ENCODE data around the gene SVOP.
A peak's percentile ranks its signal among the peaks of the same experiment; 100 is the strongest.
"Not testable (repeated sequence)": the region's sequence is repeated elsewhere in the genome, so short reads cannot be mapped to it uniquely, and the experiment has no call there.

Gene SVOP, protein sequence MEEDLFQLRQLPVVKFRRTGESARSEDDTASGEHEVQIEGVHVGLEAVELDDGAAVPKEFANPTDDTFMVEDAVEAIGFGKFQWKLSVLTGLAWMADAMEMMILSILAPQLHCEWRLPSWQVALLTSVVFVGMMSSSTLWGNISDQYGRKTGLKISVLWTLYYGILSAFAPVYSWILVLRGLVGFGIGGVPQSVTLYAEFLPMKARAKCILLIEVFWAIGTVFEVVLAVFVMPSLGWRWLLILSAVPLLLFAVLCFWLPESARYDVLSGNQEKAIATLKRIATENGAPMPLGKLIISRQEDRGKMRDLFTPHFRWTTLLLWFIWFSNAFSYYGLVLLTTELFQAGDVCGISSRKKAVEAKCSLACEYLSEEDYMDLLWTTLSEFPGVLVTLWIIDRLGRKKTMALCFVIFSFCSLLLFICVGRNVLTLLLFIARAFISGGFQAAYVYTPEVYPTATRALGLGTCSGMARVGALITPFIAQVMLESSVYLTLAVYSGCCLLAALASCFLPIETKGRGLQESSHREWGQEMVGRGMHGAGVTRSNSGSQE

DNA sequence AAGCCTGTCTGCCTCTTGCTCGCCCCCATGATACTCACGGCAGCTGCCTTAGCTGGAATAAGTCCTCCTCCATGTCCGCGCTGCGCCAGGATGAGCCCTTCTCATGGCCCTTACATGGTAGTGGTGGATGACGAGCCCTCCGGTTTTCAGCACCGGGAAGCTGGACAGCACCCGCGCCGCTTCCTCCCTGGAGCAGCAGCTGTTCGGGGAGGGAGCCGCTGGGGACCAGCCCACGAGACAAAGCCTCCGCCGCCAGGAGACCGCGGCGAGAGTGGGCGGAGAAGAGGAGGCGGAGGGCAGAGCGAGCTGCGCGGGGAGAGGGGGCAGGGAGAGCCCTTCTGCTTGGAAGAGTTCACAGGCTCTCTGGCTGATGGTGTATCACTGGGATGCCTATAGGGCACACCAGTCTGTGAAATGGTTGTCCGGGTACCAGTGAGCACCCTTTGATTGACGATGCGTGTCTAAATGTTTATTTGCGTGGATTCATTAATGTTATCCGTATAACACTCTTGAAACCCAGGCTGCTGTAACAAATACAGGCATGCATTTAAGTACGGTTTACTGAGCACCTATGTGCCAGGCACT, at the start of gene SVOP:
Gene SVOP, minus strand, starts transcription at position 273 of the 585 bp plus-strand sequence. Its CDS starts 200 bp downstream, at position 73.
- peak; percentile 76 for DNase-seq

DNA sequence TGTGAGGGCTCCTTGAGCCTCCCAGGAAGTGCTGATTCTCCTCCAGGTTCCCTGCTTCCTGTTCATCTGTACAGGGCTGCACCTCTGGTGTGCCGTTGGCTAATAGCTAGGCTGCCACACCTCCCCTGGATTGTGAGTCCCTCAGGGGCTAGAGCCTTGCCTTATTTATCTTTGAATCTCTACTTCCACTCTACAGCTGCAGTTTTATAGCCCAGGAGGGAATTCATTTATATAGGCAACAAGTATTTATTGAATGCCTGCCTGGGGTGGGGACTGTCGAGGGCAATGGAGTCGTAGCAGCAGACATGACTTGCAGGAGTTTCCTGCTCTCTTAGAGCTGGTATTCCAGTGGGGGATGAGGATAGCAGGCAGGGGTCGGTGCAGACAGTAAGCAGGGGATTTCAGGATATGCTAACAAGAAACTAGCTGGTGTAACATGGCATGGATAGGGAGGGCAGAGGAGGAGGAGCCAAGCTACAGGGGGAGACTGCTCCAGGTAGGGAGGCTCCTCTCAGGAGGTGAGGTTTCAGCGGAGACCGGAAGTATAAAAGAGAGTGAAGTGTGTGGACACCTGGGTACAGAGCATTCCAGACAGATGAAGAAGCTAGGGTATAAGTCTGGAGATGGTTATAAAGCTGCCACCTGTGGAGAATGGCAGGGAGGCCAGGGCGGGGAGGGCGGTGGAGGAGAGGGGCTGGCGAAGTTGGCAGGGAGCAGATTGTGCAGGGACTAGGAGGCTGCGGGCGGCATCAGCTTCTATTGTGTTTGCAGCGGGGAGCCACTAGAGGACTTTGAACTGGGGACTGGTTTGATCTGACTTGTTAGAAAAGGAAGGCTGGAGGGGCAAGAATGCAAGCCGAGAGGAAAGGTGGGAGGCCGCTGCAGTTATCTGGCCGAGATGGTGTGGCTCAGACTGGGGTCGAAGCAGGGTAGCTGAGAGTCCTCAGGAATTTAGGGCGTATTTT, 48.7 kb upstream of the SVOP start:
- no peak for DNase-seq

DNA sequence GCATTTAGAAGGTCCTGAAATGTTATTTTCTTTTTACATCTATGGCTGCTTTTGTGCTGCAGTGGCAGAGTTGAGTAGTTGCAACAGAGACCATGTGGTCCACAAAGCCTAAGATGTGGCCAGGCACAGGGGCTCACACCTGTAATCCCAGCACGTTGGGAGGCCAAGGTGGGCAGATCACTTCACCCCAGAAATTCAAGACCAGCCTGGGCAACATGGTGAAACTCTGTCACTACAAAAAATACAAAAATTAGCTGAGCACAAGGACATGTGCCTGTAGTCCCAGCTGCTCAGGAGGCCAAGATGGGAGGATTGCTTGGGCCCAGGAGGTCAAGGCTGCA, 45.0 kb upstream of the SVOP start:
- no peak for DNase-seq

DNA sequence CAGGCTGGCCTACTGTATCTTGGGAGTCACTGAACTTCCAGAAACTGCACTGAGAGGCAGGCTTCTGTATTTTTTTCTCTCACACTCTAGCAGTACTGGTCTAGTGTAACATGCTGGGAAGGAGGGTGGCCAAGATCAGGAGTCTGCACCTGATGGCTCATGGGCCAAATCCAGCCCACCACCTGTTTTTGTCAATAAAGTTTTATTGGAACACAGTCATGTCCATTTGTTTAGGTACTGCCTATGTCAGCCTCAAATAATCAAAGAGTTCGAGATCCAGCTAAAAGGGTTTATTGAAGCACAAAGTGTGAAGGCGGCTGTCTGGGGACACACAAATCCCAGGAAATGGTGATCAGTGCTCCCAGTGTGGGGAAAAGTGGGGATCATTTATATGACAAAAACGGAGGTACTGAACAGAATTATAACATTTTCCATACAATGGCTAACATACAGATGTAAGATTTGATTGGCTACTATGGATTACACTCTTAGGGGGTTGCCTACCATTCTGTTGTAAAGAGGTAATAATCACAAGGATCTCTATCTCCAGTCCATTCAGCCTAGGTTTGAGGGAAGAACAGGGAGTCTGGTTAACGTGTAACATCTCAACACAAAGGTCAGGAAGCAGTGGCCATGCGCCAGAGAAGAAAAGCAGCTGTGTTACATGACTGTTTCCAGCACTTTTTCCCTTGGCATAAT, 44.4 kb upstream of the SVOP start:
- DNase-seq: no peak

DNA sequence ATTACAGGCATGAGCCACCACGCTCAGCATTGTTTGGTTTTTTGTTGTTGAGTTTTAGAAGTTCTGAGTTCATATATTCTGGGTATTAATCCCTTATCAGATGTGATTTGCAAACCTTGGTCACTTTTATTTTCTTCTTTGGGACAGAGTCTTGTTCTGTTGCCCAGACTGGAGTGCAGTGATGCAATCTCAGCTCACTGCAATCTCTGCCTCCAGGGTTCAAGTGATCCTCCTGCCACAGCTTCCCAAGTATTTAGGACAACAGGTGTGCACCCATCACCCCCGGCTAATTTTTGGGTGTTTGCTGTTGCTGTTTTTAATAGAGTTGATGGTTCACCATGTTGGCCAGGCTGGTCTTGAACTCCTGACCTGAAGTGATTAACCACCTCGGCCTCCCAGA, 43.3 kb upstream of the SVOP start:
- DNase-seq: no peak

DNA sequence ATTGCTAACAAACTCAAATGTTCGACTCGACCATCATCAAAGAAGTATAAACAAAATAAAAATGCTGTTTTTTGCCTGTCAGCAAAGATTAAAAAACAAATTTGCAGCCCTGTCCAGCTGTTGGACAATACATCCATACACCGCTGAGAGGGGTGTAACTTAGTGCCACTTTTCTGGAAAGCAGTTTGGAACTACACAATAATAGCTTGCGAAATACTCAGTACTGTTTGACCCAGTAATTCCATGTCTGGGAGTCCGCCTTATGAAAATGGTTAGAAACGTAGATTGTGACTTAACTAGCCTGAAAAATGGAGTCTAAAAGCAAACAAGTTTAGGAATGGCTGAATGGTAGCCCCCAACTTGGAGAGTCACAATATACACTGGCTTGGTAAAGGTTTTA, 37.9 kb upstream of the SVOP start:
- no peak for DNase-seq

DNA sequence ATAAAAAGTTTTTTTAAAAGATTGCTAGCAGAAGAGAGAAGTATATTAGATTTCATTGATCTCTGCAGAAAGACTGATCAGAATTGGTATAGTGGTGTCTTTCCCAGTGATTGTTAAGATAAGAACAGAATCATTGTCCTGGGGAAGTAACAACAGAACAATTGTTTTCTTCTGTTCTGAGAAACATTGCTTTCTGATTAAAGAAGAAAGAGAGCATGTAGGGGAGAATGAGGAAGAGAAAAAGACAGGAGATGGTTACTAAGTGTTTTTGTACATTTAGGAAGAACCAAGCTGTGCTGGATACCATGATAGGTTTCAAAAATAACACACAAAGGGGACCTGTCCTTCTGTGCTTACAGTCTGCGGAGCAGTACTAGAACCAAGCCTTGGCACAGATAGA, 36.5 kb upstream of the SVOP start:
- DNase-seq: no peak

DNA sequence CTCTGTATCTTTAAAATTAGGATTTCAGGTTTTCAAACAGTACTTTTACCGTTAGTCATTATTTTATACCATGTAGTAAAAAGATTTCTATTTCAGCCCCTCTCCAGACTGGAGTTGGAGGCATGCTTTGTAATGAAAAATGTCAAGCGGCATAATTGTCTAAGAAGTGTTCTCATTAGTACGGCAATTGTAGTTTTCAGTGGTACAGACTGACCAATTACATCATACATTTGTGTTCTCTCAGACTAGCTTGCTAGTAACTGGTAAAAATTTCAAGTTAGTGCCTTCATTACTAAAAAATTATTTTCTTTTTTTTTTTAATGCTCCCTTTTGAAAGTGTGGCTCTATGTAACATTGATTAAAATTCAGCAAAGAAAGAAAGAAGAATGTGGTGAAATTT, 36.0 kb upstream of the SVOP start:
- no peak for DNase-seq

DNA sequence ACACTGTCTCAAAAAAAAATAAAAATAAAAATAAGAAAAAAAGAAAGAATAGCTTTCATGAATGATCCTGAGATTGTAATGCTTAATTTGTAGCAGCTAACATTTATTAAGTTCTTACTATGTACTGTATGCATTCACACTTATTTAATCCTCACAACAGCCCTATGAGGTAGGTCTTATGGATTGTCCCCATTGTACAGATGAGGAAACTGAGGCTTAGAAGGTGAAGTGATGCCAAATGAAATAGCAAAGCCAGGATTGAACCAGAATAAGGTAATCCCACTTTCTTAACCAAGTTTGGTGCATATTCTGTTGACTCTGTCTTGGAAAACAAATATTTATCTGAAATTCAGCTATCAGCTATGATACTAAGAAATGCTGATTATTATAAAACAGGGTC, 33.7 kb upstream of the SVOP start:
- DNase-seq: no peak

DNA sequence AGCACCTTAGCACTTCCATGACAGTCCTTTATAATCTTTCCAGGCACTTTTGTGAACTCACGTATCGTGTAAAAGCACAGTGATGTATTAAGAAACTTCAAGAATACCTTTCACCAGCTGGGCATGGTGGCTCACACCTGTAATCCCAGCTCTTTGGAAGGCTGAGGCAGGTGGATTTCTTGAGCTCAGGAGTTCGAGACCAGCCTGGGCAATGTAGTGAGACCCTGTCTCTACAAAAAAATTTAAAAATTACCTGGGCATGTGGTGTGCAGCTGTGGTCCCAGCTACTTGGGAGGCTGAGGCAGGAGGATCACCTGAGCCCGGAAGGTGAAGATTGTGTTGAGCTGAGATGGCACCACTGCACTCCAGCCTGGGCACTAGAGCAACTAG, 33.3 kb upstream of the SVOP start:
- not testable (repeated sequence) for DNase-seq

DNA sequence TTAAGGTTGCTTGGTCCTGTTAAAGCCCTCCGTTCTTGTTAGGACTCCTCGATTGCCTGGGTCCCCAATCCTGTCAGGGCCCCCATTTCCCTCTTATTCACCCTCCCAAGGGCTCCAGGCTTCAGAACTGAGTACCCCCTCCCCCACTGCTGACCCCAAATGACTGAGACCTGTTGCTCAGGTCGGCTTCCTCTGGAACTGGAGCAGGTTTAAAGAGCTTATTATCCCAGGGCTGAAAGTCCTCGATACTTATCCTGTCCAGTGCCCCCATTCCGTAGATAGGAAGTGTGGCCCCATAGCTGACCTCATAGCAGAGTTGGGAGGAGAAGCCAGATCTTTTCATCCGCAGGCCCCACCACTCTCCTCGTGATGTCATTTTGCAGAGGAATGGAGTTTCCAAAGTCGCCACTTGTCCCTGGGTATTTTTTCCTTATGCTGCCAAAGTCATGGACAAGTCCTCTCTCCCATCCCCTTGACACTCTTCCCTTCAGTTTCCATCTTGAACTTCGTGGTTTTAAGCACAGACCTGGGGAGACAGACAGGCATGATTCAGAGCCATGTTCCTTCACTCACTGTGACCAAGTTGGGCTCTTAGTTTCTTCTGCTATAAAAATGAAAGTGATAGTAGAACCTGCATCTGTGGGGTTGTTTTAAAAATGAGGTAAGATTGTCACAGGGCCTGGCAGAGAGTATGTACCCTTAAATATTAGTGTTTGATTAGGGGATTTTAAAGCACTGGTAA, 32.7 kb upstream of the SVOP start:
- no peak for DNase-seq

DNA sequence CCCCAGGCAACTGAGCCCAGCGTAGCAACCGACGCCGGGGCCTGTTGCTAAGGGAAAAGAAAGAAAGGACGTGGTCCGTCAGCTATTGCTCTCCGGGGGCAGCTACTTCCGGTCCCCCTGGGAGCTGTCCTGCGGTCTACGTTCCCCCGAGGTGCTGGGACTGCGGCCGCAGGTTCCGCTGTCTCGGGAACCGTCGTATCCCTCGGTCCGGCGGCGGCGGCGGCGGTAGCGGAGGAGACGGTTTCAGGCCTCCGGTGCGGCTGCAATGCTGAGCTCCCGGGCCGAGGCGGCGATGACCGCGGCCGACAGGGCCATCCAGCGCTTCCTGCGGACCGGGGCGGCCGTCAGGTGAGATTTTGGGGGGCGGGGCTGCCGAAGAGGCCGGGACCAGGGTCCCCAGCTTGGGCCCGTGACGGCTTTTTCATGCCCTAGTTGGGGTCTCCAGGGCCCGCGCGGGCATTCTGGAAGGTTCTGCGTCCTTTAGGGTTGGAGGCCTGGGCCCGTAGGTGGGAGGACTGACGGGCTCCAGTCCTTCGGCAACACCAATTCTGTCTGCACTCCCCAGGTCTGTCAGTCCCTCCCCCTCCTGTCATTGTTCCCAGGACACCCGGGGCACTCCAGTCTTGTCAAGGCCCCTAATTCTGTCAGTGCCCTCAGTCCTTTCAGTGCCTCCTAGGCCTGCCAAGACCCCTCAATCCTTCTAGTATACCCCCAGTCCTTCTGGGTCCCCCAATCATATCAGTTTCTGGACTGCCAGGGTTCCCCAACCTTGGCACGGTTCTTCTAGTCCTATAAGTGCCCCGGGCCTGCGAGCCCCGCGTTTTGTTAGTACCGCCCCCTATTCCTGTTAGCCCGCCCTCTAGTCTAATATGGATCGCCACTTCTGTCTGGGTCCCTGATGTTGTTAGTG, 31.8 kb upstream of the SVOP start, which contains the start of gene USP30:
Gene USP30, plus strand, starts transcription at position 163 of the 910 bp plus-strand sequence. Its CDS starts 103 bp downstream, at position 266.
- peak; percentile 83 for DNase-seq

DNA sequence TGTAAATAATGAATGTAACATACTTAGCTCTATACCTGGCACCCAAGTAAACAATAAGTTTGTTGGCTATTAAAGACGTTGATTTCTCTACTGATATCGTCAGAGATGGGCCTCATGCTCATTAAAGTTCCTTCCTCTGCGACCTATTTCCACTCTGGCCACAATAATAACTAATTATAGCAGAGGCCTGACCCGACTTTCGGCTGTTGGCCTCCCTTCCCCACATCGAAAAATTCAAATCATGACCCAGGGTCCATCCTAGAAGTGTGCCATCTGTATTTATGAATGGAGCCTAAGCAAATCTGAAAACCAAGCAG, 31.2 kb upstream of the SVOP start:
- DNase-seq: no peak

DNA sequence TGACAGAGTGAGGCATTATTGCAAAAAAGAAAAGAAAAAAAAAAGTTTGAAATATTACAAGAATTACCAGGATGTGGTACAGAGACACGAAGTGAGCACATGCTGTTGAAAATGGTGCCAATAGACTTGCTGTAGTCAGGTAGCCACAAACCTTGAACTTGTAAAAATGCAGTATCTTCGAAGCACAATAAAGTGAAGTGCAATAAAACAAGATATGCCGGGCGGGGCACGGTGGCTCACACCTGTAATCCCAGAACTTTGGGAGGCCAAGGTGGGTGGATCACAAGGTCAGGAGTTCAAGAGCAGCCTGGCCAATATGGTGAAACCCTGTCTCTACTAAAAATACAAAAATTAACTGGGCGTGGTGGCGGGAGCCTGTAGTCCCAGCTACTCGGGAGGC, 28.9 kb upstream of the SVOP start:
- not testable (repeated sequence) for DNase-seq

DNA sequence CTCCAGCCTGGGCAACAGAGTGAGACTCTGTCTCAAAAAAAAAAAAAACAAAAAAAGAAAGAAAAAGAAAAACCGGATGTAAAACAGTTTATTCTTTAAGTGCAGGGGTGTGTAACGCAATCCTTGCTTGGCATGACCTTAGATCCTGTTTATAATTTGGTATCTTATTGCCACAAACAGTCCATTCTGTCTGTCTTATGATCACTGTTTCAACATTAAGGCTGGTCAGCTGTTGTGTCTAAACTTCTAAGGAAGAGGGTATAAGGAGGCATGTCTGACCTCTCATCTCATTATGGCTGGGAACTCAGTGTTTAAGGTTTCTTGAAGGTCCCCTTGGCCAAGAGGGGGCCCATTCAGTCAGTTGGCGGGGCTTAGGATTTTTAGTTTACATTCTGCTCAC, 27.8 kb upstream of the SVOP start:
- not testable (repeated sequence) for DNase-seq

DNA sequence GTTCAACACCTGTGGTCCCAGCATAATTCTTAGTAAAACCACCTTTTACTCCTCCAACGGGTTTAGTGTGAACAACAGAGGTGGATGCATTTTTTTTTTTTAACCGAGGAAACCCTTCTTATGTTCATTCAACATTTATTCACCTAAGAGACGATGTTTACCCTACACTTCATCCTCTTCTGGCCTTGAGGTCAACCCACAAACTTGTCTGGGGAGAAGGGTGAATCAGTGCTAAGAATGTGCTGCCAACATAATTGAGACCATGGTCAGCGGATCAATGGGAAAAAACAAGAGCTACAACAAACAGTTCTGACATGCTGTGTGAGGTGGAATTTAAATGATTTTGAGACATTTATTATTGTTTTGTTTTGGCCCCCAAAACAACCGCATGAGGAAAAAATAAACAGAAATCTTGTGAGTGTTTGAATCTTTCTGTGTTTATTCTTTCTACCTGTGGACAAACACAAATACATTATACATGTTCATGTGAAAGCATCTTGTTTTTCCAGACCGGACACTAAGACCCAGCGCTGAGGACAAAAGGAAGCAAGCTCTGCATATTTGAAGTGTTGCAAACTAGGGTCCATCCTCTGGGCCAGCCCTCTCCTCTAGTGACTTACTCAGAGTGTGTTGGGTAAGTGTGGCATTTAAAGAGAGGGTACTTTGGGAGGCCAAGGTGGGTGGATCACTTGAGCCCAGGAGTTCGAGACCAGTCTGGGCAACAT, 26.4 kb upstream of the SVOP start:
- DNase-seq: no peak

DNA sequence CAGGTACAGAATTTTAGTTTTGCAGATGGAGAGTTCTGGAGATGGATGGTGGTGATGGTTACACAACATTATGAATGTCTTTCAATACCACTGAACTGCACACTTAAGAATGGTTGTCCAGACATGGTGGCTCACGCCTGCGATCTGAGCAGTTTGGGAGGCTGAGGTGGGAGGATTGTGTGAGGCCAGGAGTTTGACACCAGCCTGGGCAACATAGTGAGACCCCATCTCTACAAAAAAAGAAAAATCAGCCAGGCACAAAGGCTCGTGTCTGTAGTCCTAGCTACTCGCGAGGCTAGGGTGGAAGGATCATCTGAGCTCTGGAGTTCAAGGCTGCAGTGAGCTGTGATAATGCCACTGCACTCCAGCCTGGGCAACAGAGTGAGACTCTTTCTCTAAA, 23.4 kb upstream of the SVOP start:
- no peak for DNase-seq

DNA sequence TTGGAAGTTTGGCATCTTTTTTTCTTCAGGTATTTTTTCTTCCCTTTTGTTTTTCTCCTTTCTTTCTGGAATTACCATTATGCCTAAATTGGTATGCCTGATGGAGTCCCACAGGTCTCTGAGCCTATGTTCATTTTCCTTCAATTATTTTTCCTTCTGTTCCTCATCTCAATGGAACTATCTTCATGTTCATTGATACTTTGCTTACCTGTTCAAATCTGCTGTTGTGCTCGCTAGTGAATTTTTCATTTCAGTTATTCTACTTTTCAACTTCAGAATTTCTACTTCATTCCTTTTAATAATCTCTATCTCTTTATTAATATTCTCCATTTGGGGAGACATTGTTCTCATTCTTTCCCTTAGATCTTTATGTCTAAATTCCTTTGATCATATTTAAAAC, 16.1 kb upstream of the SVOP start:
- no peak for DNase-seq

DNA sequence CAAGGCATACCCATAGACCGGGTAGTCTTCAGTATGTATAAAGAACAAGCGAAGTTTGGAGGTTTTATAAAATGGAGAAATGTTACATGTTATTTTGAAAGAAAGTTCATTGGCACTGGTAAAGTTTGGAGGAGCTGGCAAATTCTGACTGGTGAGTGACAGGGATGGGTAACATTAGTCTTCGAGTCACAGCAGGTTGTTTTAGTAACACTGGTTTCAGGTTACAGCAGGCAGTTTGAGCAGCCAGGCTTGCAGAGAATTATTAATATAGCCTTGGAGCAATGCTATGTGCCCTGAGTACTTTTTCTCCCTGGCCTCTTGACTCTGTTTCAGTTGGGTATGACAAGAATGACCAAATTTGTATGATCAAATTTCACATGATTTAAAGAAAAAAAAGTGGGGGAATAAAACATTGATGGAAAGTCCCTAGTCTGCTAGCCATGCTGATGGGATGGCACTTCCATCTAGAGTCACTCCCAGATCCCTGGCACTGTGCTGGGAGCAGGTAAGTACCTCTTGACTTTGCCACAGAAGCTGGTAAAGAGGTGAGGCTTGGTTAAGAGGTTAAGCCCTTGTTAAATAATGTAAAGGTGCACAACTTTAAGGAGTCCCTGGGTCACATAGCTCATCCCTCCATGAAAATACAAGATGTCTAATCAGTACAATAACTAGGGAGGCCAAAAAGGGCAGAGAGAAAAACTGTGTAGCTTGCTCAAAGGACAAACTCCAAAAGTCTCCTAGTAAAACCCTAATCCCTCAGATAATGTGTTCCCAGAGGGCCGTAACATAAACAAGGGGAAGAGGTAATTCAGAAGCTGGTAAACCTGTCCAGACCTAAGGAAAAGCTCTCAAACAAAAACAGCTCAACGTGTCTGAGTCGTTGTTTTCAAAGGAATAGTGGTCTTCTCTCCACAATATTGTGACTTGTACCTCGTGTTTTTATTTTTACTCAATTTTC, 12.7 kb upstream of the SVOP start:
- DNase-seq: no peak
